Measurements from ENCODE around the gene C8G.

C8G gene

GRCh38 chr9:136955943-136956335, 10.9 kb downstream of the C8G start:
- DNase-seq, result no peak

GRCh38 chr9:136956604-136957003, 11.6 kb downstream of the C8G start:
- DNase-seq, result no peak

GRCh38 chr9:136957461-136957860, 12.4 kb downstream of the C8G start:
- no peak for DNase-seq

GRCh38 chr9:136957901-136958300, 12.9 kb downstream of the C8G start:
- DNase-seq, result no peak

- no peak for DNase-seq
Observed at GRCh38 chr9:136958473-136958872, 13.4 kb downstream of the C8G start.

GRCh38 chr9:136958898-136959850, 14.1 kb downstream of the C8G start:
- no peak for DNase-seq

- DNase-seq, result no peak
Observed at GRCh38 chr9:136960212-136960937, 15.3 kb downstream of the C8G start.

GRCh38 chr9:136960938-136961275, 15.9 kb downstream of the C8G start:
- no peak for DNase-seq

GRCh38 chr9:136961279-136962065, 16.4 kb downstream of the C8G start:
- no peak for DNase-seq

- DNase-seq, result no peak
Observed at GRCh38 chr9:136962163-136962562, 17.1 kb downstream of the C8G start.

GRCh38 chr9:136962701-136963248, 17.7 kb downstream of the C8G start:
- no peak for DNase-seq

- DNase-seq, result no peak
Observed at GRCh38 chr9:136963341-136963740, 18.3 kb downstream of the C8G start.

GRCh38 chr9:136963751-136964150, 18.7 kb downstream of the C8G start:
- no peak for DNase-seq

GRCh38 chr9:136964171-136964689, 19.2 kb downstream of the C8G start:
- no peak for DNase-seq

- no peak for DNase-seq
Observed at GRCh38 chr9:136964833-136965422, 19.9 kb downstream of the C8G start.

GRCh38 chr9:136965771-136966484, 20.9 kb downstream of the C8G start:
- DNase-seq, result no peak

GRCh38 chr9:136968333-136969127, 23.5 kb downstream of the C8G start:
- no peak for DNase-seq

- no peak for DNase-seq
Observed at GRCh38 chr9:136969150-136969549, 24.1 kb downstream of the C8G start.

GRCh38 chr9:136969774-136970173, 24.7 kb downstream of the C8G start:
- no peak for DNase-seq

- DNase-seq, result no peak
Observed at GRCh38 chr9:136970361-136970760, 25.3 kb downstream of the C8G start.

- DNase-seq, result no peak
Observed at GRCh38 chr9:136971746-136972145, 26.7 kb downstream of the C8G start.
